Glomerular visceral epithelial cell (primary cell): ENCODE results near the gene TMEM150A.
"Not testable (repeated sequence)": the region's sequence is repeated elsewhere in the genome, so short reads cannot be mapped to it uniquely, and the experiment has no call there.

ENCODE experiments used
- DNase-seq: peaks from one replicate; pipeline ENCODE4 v3.0.0-alpha.2; 2016; ENCODE audit errors: extremely low spot score

The TMEM150A gene

GRCh38 chr2:85593023-85593422 is 9.5 kb downstream of the TMEM150A start:
- DNase-seq: no peak

- DNase-seq: not testable (repeated sequence)
Measured at GRCh38 chr2:85592299-85592698, 10.2 kb downstream of the TMEM150A start.

GRCh38 chr2:85591563-85591962 is 10.9 kb downstream of the TMEM150A start:
- no peak for DNase-seq

GRCh38 chr2:85590950-85591349 is 11.5 kb downstream of the TMEM150A start:
- no peak for DNase-seq

GRCh38 chr2:85589982-85590791 is 12.3 kb downstream of the TMEM150A start:
- peak; percentile 47 for DNase-seq

- no peak for DNase-seq
Measured at GRCh38 chr2:85589181-85589580, 13.3 kb downstream of the TMEM150A start.

DNA sequence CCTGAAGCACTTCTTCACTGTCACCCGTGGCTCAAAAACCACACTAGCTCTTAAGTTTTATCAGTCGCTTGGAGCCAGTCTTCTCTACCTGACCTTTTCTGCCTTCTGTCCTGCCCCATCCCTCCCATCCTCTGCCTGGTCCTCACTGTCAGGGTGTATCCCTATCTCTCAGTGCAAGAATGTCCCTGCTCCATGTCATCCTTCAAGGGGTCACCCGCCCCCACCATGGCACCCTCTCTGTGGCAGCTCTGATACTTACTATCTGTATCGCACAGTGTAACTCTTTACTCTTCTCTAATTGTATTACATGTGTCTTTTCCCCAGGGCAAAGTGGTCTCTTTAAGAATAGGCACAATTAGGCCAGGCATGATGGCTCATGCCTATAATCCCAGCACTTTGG is 13.9 kb downstream of the TMEM150A start:
- DNase-seq: no peak

DNA sequence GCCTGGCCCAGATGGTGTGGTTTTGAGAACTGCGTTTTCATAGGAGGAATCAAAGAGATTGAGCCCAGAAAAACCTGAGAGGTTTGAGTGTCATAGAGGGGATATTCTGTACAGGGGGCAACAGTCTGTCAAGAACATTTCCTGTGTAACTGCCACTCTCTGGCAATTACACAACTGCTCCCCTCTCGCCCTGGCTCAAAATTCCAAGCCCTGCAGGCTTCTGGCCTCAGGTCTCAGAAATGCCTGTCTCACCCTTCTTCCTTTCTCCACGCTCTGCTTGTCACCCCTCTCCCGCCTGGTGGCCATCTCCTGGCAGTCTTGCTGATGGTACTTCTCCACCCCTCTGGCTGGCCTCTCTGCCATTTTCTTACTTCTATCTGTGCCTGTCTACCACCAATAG is 14.3 kb downstream of the TMEM150A start:
- no peak for DNase-seq

DNA sequence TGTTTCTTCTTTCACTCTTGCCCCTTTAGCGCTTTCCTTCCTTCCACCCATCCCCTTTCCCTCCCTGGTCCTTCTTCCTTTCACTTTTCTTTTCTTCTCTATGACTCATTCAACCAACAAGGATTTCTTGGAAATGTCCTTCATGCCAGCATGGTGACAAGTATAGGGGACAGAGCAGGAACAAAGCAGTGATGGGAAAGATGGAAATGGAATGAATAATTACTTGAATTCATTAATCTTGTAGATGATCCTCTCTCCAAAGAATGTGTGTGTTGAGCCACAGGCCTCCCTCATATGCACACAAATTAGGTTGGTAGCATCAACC is 16.8 kb downstream of the TMEM150A start:
- DNase-seq: peak; percentile 25

- DNase-seq: peak; percentile 77
Measured at GRCh38 chr2:85584857-85585780, 17.4 kb downstream of the TMEM150A start.

DNA sequence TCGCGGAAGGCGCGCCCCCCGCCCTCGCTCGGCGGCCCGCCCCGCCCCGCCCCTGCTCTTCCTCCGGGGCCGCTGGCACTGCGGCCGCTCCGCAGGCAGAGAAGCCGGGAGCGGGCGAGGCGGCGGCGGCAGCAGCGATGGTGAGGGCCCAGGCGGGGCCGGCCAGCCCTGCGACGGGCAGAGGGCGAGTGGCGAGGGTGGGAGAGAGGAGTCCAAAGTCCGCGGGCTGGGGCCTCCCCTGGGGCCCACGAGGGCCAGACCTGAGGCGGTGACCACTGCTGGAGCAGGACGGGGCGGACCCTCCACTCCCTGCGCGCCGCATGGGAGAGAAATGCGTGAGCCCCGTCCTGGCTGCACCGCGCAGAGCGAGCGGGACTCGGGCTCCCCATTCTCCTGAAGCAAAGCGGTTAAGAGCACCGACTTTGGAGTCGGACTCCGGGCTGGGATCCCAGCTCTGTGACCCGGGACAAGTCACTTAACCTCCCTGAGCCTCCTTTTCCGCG is 18.1 kb downstream of the TMEM150A start, which contains the start of gene VAMP5:
TSS of gene VAMP5 (plus strand) at position 78 of the 503 bp plus-strand sequence. CDS start at position 138, 60 bp downstream.
- no peak for DNase-seq

GRCh38 chr2:85583667-85584353 is 18.7 kb downstream of the TMEM150A start:
- DNase-seq: no peak

DNA sequence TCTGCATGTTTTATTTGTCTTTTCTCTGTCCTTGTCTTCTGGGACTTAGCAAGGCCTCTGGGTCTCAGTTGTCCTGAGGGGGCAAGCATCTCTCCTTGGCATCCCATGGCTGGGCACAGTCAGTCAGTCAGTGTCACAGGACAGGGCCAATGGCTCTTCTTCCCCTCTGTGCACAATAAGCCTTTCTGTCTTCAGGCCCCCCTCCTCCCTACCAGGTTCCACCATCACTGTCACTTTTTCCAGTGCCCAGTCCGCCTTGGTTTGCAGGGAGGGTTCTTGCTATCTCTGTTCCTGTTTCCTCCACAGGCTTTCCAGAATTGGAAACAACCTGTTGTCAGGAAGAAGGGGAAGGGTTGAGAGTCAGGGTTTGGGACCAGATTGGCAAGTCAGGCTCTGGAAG is 20.0 kb downstream of the TMEM150A start:
- DNase-seq: no peak

- no peak for DNase-seq
Measured at GRCh38 chr2:85580206-85580605, 22.3 kb downstream of the TMEM150A start.

- no peak for DNase-seq
Measured at GRCh38 chr2:85579266-85579935, 23.1 kb downstream of the TMEM150A start.

DNA sequence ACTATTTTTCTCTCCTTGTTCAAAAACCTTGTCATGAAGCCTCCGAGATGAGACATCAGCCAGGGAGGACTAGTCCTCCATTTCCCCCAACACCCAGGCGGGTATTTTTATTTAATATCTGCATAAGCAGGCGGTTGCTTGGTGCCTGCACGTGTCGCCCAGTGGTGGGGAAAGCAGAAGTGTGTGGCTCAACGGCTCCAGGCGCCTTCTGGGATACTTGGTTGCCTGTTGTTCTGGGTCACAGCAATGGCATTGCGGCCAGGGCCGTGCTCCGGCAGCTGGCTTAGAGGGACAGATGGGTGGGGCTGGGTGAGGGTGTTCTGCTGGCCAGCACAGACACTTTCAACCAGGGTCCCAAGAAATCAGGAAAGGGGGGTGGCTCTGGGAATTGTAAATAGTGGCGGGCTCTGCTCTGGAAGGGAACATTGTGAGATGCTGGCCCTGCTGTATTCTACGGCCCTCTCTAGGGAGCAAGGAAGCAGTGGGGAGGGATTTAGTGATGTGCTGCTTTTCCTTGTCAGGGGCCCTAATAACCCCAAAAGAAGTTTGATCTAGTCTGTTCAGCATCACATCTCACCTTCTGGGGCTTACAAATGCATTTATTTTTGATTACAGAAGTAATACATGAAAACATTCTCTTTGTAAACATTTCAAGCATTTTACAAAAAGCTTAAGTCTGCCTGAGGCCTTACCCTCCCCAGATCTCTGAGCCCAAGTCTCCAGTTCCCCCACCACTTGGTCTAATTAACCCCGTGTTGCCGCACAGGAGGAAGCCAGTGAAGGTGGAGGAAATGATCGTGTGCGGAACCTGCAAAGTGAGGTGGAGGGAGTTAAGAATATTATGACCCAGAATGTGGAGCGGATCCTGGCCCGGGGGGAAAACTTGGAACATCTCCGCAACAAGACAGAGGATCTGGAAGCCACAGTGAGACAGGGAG is 24.0 kb downstream of the TMEM150A start:
- DNase-seq: peak; percentile 10

DNA sequence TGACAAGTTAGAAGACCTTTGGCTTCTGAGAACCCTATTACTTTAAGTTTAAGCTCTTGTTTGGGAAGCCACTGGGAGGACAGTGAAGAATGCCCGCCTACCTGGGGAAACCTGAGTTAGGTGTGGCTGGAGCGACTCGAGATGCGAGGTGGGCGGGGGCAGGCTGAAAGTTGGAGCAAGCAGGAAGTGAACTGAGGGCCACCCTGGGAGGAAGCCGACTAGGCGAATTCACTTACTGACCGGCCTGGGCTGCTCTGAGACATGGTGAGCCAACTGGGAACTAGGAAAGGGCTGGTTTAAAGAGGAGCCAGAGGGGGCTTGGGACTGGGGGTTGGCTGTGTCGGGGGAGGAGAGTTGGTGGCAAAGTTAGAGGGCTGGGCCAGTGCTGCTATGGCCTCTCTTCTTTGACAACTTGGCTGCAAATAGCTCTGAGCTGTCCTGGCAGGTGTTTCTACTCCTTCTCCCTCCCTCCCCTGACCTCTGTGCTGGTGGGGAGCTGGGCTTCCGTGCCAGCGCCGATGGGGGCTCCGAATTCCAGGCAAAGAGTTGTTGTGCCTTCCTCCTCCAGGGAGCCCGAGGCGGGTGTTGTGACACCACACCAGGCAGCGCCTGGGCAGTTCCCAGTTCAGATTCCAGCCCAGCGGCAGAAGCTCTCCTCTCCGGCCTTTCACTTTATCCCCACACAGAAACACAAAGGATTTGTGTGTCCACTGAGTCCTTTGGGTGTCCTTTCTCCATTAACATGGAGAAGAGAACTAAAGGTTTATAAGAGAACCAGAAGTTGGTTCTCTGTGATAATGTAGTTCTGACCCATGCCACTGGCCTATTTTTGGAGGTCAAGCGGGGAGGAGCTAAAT is 24.9 kb downstream of the TMEM150A start, which contains the start of gene VAMP8:
TSS of gene VAMP8 (plus strand) at position 201 of the 857 bp plus-strand sequence. CDS start at position 262, 61 bp downstream.
- DNase-seq: peak; percentile 51

GRCh38 chr2:85577063-85577385 is 25.5 kb downstream of the TMEM150A start:
- no peak for DNase-seq

DNA sequence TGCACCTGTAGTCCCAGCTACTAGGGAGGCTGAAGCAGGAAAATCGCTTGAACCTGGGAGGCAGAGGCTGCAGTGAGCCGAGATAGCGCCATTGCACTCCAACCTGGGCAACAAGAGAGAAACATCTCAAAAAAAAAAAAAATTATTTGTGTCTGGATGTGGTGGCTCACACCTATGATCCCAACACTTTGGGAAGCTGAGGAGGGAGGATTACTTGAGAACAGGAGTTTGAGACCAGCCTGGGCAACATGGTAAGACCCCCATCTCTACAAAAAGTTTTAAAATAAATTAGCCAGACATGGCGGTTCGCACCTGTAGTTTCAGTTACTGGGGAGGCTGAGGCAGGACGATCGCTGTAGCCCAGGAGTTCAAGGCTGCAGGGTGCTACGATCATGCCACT is 26.8 kb downstream of the TMEM150A start:
- no peak for DNase-seq
